DMS114 treated with DMSO at 0.1 percent for 48 hours (cell line): ENCODE measurements around the gene CD79B.
"Not testable (repeated sequence)": the region's sequence is repeated elsewhere in the genome, so short reads cannot be mapped to it uniquely, and the experiment has no call there.

Source experiments
- DNase-seq: peaks from one replicate; lab custom pipeline; 2025; ENCODE audit not compliant: unreplicated experiment; lab: John Stamatoyannopoulos, UW

Gene CD79B

DNA sequence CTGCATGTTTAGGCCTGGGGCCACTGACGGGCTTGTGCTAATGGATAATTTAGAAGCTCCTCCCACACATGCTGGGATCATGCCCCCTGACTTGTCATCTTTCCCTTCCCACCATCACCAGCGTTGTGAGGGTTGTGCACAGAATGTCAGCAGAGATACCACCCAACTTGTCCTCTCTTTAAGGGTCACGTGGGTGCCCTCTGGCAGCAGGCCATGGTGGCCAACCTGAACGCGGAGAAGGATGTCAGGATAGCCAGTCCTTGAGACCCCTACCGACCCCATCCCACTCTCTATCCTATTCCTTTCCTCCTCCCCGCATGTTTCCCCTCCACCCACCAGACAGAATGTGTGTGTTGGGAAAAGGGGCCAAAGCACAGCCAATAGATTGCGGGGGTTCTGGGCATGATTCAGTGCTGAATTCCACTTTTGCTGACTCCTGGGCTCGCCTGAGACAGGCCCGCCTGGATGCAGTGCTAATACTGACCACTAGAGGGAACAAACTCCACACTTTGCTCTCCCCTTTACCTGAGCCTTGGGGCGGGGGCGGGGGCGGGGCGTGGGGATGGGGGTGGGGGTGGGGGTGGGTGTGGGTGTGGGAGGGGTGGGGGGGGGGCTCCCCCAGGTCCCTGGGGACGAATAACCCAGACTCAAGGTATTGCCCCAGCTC is 50.1 kb downstream of the CD79B start, which contains the start of gene GH2:
TSS of gene GH2 (minus strand) at position 10 of the 667 bp plus-strand sequence. CDS start 143 bp downstream, outside the sequence.
- DNase-seq, result no peak

DNA sequence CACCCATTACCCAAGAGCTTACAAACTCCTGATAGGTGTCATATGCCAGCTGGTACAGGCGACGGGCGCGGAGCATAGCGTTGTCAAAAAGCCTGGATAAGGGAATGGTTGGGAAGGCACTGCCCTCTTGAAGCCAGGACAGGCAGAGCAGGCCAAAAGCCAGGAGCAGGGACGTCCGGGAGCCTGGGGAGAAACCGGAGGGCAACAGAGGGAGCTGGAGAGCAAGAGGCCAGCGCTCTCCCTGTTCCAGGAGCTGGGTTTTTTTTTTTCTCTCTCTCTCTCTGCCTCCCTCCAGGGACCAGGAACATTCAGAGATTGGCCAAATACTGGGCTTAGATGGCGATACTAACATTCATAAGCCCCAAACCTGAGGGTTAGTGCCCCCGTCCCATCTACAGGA is 50.8 kb downstream of the CD79B start:
- DNase-seq, result not testable (repeated sequence)

DNA sequence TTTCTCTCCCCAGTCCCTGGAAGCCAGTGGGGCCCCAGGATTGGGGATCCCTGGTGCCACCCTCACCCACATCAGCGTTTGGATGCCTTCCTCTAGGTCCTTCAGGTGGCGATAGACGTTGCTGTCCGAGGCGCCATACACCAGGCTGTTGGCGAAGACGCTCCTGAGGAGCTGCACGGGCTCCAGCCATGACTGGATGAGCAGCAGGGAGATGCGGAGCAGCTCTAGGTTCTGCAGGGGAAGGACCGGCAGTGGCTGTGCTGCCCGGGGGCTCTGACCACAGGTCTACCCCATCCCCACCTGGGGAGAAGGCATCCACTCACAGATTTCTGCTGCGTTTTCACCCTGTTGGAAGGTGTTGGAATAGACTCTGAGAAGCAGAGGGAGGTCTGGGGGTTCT is 51.4 kb downstream of the CD79B start:
- DNase-seq, result no peak
